ENCODE measurements around the gene MTSS2.

Gene MTSS2

DNA sequence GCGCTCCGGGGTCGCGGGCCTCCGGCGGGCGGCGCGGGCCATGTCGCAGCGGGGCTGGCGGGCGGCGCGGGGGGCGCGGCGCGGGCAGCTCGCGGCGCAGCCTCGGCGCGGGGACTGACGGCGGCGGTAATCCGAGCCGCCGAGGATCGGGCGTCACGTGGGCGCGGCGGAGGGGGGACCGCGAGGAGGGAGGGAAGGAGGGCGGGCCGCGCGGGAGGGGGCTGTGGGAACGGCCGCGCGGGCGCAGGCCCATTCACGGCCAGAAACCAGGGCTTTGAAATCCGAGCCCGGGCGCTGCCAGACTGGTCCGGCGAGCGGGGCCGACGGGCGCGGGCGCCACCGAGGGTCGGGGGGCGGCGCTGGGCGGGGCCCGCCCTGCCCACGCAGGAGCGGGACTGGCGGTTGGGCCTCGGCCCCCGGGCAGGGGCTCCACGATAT, at the start of gene MTSS2:
MTSS2 (minus strand) TSS at position 116 of the 438 bp plus-strand sequence. CDS start 262 bp downstream, outside the sequence.
- DNase-seq (ENCODE audit: low read depth, low spot score), result no peak

DNA sequence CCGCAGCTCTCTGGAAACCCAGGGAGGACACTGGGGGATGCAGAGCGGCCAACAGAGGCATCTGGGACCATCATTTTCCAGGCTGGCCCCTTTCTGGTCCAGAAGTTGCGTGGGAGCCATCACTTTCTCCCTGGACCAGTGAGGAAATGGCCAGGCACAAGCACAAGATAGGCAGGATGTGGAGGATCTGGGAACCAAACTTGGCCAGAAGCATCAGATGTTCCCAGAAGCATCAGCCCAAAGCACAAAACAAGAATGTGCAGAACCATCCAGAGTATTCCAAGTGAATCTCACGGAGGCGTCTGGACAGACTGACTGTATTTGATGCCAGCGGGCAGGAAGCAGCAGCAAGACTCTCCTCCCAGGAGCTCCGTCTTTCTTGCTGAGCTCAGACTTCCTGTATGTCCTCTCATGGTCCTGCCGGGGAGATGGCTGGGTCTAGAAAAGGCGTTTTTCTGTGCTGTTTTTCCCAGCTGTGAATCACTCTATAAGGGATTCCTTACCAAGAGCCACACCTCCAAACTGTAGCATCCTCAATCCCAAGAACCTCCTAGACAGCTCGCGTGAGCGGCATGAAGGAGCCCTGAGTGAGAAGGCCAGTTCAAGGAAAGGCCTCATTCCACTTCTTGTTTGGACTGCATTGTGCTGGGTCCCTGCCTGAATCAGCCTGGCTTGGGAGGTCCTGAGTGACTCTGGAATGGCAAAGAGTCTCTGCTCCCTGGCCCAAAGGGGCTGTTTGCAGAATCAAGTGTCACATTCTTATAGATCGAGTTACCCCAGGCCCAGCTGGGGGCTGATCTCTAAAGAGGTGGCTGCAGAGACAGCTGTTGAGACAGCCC, 49.5 kb upstream of the MTSS2 start:
- no peak for DNase-seq (ENCODE audit: low read depth, low spot score)

GRCh38 chr16:70734522-70735095, 48.8 kb upstream of the MTSS2 start:
- DNase-seq (ENCODE audit: low read depth, low spot score), result no peak

DNA sequence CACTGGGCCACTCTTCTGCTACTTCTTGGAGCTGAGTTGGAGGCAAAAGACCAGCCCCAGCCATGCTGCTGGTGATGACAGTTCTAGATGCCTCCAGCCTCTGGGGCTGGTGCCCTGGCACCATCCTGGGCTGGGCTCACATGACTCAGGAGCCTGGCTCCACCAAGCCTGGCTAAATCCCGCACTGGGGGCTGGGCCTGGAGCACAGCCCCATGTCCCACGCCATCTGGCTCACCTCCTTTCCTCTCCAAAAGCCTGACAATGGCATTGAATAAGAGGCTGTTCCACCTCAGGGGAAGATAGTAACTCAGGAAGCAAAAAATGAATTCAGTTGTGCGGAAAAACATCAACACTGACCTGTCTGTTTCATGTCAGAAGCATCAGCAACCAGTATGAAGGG, 45.1 kb upstream of the MTSS2 start:
- DNase-seq (ENCODE audit: low read depth, low spot score), result no peak

- DNase-seq (ENCODE audit: low read depth, low spot score), result no peak
Measured at GRCh38 chr16:70730031-70730430, 44.2 kb upstream of the MTSS2 start.

- no peak for DNase-seq (ENCODE audit: low read depth, low spot score)
Measured at GRCh38 chr16:70729292-70729691, 43.4 kb upstream of the MTSS2 start.

DNA sequence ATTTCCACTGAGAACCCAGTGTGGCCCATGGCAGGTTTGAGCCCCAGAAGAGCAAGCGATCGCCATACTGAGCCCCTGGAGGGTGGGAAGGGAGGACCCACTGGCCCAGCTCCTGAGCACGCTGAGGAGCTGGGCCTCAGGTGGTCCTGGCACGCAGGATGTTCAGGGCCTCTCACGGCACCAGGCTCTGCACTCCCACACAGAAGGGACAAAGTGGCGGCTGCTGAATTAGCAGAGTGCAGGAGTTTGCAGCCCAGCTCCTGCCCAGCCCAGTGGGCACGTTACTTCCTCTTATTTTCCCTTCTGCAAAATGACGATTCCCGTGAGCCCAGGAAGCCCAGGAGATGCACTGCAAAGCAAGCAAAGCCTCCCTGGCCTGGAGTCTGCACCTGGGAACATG, 42.3 kb upstream of the MTSS2 start:
- no peak for DNase-seq (ENCODE audit: low read depth, low spot score)

- no peak for DNase-seq (ENCODE audit: low read depth, low spot score)
Measured at GRCh38 chr16:70726892-70727361, 41.1 kb upstream of the MTSS2 start.

- DNase-seq (ENCODE audit: low read depth, low spot score), result no peak
Measured at GRCh38 chr16:70725912-70726828, 40.3 kb upstream of the MTSS2 start.

- no peak for DNase-seq (ENCODE audit: low read depth, low spot score)
Measured at GRCh38 chr16:70725024-70725911, 39.4 kb upstream of the MTSS2 start.

DNA sequence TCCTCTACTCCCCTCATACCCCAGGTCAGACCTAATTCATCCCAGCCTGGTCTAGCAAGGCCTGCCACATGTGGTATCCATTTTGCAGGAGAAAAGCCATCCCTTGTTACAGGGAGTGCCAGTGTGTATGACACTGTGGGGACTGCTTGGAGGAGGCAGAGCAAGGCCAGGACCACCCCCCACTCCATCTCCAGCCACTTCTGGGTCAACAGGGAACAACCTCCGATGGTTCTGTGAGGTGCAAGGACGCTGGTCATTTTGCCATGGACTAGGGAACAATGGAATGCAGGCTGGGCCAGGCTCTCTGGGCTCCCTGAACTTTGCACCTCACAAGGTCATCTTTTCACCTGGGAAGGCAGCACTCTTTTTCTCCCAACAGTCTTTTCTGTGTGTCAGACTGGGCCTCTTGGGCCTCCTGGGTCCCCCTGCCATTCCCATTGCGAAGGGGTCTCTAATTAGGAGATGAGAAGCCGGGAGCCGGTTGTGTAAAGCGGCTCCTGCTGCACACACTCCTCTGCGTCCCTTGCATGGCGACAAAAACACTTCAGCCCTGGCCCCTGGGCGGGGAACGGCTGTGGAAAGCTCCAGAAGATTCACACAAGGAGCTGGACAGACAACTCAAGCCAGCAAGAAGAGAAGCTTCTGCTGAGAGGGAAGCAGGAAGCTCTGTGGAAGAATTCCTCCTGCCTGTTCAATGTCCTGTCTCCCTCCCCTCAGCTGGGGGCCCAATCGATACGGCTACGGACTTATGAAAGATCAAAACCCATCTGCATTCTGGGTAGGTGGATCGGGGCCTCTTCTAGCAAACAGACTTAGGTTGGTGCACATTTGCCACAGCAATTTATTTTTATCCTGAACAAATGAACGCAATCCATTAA, 38.5 kb upstream of the MTSS2 start:
- no peak for DNase-seq (ENCODE audit: low read depth, low spot score)

- DNase-seq (ENCODE audit: low read depth, low spot score), result no peak
Measured at GRCh38 chr16:70723740-70724145, 37.9 kb upstream of the MTSS2 start.

DNA sequence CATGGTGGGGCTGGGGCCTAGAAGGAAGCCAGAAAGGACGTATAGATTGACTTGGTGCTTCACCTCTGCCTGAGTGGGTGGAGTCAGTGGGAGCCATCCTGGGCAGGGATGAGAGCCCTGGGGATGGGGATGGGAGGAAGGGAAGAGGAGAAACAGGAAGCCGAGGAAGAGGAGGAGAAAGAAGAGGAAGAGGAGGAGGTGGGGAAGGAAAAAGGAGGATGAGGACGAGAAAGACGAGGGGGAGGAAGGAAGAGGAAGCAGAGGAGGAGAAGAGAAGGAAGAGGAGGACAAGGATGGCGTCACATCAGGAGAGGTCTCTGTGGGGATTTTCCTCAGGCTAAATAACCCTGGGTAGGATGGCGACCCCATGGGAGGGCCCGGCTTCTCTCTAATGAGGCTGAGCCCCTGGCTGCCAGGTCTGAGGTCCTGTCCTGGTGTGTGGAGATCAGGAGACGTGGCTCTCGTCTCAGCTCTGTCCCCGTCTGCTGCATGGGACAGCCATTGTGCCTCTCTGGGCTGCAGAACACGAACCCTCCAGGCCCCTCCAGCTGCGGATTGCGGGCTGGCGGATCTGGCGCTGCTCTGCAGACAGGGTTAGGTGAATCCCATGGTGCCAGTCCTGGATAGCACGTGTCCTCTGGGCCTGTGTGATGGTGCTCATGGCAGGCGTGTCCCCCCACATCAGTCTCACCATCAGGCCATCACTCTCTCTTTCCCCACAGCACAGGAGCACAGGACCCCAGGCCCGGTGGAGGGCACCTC, 35.5 kb upstream of the MTSS2 start:
- DNase-seq (ENCODE audit: low read depth, low spot score), result no peak

DNA sequence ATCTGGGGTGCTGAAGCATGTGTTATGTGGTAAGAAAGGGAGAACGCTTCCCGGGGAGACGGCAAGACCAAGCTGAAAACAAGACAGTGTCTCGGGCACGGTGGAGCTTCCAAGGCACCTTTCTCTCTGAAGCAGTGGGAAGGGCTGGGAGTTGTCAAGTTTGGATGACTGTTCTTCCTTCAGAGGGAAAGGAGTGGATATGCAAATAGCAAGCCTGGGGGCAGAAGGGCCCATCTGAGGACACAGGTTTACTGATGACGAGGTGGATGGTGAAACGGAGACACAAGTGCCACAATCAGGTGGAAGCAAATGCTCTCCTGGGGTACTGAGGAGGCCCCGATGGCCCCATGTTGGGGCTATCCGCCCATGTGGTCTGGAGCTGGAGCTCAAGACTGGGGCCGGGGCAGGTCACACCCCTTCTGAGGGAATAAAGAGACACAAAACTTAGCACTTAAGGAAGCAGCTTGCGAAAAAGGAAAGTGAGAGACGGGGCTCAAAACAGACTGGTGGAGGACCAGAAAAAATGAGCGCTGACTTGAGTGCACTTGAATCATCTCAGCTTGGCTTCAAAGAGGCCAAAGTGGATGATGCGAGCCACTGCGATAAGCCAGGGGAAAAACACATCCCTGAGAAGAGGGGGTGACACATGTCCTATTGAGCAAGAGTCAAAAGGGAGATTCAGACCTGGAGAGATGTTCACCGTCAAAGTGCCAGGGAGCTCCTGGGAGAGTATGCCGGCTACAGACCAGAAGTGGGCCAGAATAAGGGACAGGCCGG, 34.8 kb upstream of the MTSS2 start:
- no peak for DNase-seq (ENCODE audit: low read depth, low spot score)

DNA sequence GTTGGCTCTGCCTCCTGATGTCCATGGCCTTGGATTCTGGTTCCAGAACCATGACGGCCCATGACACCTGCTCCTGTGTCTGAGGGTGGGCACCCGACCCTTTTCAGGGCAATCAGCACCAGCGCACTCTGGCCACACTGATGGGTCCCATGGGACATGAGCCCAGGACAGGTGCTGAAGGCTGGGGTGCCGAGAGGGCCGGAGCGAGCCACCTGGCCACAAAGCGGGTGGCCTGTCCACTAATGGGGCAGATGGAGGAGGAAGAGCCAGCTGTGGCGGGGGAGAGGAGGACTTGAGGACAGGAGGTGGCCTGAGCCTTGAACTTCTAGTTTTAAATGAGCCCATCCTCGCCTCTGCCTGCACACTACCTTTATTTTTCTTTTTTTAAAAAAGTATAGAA, 31.2 kb upstream of the MTSS2 start:
- DNase-seq (ENCODE audit: low read depth, low spot score), result no peak

DNA sequence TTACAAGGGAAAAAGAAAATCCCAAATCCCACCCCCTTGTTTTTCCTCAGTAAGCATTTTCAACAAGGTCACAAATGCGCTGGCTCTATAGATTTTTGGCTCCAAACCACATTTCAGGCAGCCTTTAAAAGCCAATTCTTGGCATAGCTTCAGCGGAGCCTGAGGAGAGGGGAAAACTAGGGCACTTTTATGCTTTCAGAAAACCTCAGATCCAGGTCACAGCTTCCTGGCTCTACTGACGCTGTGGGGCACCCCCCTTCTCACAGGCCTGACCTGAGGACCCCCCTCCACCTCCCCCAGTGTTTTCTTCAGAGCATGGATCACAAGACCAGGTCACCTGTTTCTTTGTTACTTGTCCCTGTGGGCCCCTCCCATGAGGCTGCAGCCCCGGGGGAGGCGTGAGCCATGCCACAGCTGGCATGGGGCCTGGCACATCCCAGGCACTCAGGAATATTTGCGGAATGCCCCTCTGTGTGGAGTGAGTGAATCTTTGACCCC, 30.1 kb upstream of the MTSS2 start:
- no peak for DNase-seq (ENCODE audit: low read depth, low spot score)

DNA sequence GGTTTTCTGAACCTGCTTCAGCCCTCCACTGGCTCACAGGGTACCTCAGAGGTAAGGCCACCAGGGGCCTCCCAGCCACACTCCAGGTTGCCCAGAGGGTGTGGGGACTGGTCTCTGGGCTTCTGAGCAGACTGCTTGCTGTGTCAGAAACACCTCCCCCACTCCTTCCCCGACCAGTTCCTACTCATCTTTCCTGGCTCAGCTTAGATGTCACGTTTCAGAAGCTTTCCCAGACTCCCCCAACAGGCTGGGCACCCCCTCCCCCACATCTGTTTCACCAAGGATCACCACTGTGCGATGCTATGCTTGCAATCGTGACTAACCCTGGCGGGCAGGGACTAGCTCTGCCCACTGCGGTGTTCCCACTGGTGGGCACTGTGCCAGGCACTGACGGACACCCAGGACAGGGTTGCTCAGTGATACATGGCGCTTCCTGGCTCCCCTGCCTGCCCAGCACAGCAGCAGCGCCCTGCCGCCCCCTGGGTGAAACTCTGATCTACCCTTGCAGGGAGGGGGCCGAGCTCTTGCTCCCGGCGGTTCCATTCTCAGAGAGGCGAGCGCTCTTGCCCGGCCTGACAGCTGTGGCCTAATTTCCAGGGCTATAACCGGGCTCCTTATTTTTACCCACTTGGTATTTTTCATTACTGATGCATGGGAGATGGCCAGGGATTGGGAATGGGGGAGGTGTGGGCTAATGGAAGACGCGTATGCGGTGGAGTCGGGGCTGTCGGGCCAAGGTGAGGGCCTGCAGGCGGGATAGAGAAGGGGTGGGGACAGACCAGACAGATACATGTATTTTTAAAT, 29.4 kb upstream of the MTSS2 start:
- DNase-seq (ENCODE audit: low read depth, low spot score), result no peak

Measured in iPS DF 19.7 (cell line).